Transverse colon (tissue), 4 donors: ENCODE results near the gene GJB6.

Experiments
- EP300 ChIP-seq: sonication (generic); formaldehyde crosslinking; IDR thresholded peaks from one replicate; pipeline ENCODE4 v1.6.1; 2017; ENCODE audit warnings: antibody characterized with exemption, low read depth
- POLR2A ChIP-seq: fragments of 450-650 bp; IDR thresholded peaks from one replicate; pipeline ENCODE4 v1.6.1; 2016; ENCODE audit warnings: antibody characterized with exemption, mild to moderate bottlenecking, moderate library complexity
- POLR2AphosphoS5 ChIP-seq, 3 donors: sonication (generic); formaldehyde crosslinking; IDR thresholded peaks; one replicate each; pipeline ENCODE4 v1.6.1; 2016; ENCODE audit warnings: antibody characterized with exemption in 3 of 3
- TF ChIP-seq, protein P1 (sequence below), 5 experiments: fragments of 200-600 bp in 3 of 5; fragments of 450-650 bp in 2 of 5; sonication (generic) in 3 of 5; IDR thresholded peaks; 1 replicate in 2 of 5; 2 replicates in 3 of 5; pipeline ENCODE4 v1.5.1; 2016 to 2017; ENCODE audit warnings: antibody characterized with exemption in 5 of 5, inconsistent platforms in 3 of 5, mild to moderate bottlenecking in 2 of 5, moderate library complexity in 1 of 5

DNA sequence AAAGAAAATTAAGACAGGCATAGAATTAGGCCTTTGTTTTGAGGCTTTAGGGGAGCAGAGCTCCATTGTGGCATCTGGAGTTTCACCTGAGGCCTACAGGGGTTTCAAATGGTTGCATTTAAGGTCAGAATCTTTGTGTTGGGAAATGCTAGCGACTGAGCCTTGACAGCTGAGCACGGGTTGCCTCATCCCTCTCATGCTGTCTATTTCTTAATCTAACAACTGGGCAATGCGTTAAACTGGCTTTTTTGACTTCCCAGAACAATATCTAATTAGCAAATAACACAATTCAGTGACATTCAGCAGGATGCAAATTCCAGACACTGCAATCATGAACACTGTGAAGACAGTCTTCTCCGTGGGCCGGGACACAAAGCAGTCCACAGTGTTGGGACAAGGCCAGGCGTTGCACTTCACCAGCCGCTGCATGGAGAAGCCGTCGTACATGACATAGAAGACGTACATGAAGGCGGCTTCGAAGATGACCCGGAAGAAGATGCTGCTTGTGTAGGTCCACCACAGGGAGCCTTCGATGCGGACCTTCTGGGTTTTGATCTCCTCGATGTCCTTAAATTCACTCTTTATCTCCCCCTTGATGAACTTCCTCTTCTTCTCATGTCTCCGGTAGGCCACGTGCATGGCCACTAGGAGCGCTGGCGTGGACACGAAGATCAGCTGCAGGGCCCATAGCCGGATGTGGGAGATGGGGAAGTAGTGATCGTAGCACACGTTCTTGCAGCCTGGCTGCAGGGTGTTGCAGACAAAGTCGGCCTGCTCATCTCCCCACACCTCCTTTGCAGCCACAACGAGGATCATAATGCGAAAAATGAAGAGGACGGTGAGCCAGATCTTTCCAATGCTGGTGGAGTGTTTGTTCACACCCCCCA, 43.2 kb downstream of the GJB6 start:
- TF ChIP-seq, protein P1, sequence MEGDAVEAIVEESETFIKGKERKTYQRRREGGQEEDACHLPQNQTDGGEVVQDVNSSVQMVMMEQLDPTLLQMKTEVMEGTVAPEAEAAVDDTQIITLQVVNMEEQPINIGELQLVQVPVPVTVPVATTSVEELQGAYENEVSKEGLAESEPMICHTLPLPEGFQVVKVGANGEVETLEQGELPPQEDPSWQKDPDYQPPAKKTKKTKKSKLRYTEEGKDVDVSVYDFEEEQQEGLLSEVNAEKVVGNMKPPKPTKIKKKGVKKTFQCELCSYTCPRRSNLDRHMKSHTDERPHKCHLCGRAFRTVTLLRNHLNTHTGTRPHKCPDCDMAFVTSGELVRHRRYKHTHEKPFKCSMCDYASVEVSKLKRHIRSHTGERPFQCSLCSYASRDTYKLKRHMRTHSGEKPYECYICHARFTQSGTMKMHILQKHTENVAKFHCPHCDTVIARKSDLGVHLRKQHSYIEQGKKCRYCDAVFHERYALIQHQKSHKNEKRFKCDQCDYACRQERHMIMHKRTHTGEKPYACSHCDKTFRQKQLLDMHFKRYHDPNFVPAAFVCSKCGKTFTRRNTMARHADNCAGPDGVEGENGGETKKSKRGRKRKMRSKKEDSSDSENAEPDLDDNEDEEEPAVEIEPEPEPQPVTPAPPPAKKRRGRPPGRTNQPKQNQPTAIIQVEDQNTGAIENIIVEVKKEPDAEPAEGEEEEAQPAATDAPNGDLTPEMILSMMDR (IDR thresholded peaks at IDR 0.05), result peak in 3 of 5 experiments; percentile 13 to 39 (median 29)
- TF ChIP-seq POLR2AphosphoS5 (IDR thresholded peaks at IDR 0.05), result no peak
- no peak for TF ChIP-seq POLR2A
- no peak for TF ChIP-seq EP300
